ENCODE measurements around the gene YPEL4.

YPEL4 gene

GRCh38 chr11:57647372-57647771 is 2.3 kb downstream of the YPEL4 start:
- TF ChIP-seq CEBPB (IDR thresholded peaks at IDR 0.05) (0 out of 2 replicates have a peak, but pooled peaks have one; percentile 15), TCF12 (IDR thresholded peaks at IDR 0.05; ENCODE audit: low read depth) (0 out of 2 replicates have a peak, but pooled peaks have one; percentile 3), MAX (IDR thresholded peaks at IDR 0.05) (no peak)

- TF ChIP-seq CREB1 (IDR thresholded peaks at IDR 0.05; ENCODE audit: low read depth) (no peak), ZBTB7A (IDR thresholded peaks at IDR 0.05; ENCODE audit: low read depth) (no peak), TCF12 (IDR thresholded peaks at IDR 0.05; ENCODE audit: low read depth) (0 out of 2 replicates have a peak, but pooled peaks have one; percentile 13), FOXM1 (IDR thresholded peaks at IDR 0.05; ENCODE audit: borderline replicate concordance, low read depth) (no peak), EP300 (IDR thresholded peaks at IDR 0.05; ENCODE audit: borderline replicate concordance) (0 out of 2 replicates have a peak, but pooled peaks have one; percentile 9)
Observed at GRCh38 chr11:57646799-57647303, 2.9 kb downstream of the YPEL4 start.

GRCh38 chr11:57646194-57646798 is 3.4 kb downstream of the YPEL4 start:
- TF ChIP-seq EGR1 (IDR thresholded peaks at IDR 0.05) (no peak), TEAD4 (IDR thresholded peaks at IDR 0.05) (no peak), NFIC (IDR thresholded peaks at IDR 0.05) (no peak), REST (IDR thresholded peaks at IDR 0.05; ENCODE audit: low read depth) (no peak), TCF12 (IDR thresholded peaks at IDR 0.05; ENCODE audit: low read depth) (no peak), USF1 (IDR thresholded peaks at IDR 0.05) (no peak), EP300 (IDR thresholded peaks at IDR 0.05; ENCODE audit: borderline replicate concordance) (no peak), RAD21 (IDR thresholded peaks at IDR 0.05; ENCODE audit: low read depth) (no peak), CREB1 (IDR thresholded peaks at IDR 0.05; ENCODE audit: low read depth) (no peak), ZBTB7A (IDR thresholded peaks at IDR 0.05; ENCODE audit: low read depth) (no peak), TAF1 (IDR thresholded peaks at IDR 0.05; ENCODE audit: low read depth) (no peak)

- TF ChIP-seq USF1 (IDR thresholded peaks at IDR 0.05): no peak
- no peak for TF ChIP-seq EGR1 (IDR thresholded peaks at IDR 0.05)
- TF ChIP-seq REST (IDR thresholded peaks at IDR 0.05; ENCODE audit: low read depth): no peak
- TF ChIP-seq MAX (IDR thresholded peaks at IDR 0.05): no peak
- TF ChIP-seq TEAD4 (IDR thresholded peaks at IDR 0.05): no peak
- no peak for TF ChIP-seq RAD21 (IDR thresholded peaks at IDR 0.05; ENCODE audit: low read depth)
- no peak for TF ChIP-seq CREB1 (IDR thresholded peaks at IDR 0.05; ENCODE audit: low read depth)
- no peak for TF ChIP-seq EP300 (IDR thresholded peaks at IDR 0.05; ENCODE audit: borderline replicate concordance)
- no peak for TF ChIP-seq TAF1 (IDR thresholded peaks at IDR 0.05; ENCODE audit: low read depth)
- TF ChIP-seq ZBTB7A (IDR thresholded peaks at IDR 0.05; ENCODE audit: low read depth): no peak
- TF ChIP-seq YY1 (IDR thresholded peaks at IDR 0.05; ENCODE audit: low read depth): no peak
Observed at GRCh38 chr11:57645689-57646085, 4.0 kb downstream of the YPEL4 start.

- TF ChIP-seq TAF1 (IDR thresholded peaks at IDR 0.05; ENCODE audit: low read depth): 0 out of 2 replicates have a peak, but pooled peaks have one; percentile 5
- TF ChIP-seq ZBTB7A (IDR thresholded peaks at IDR 0.05; ENCODE audit: low read depth): no peak
- TF ChIP-seq RAD21 (IDR thresholded peaks at IDR 0.05; ENCODE audit: low read depth): peak; percentile 74
Observed at GRCh38 chr11:57644748-57645688, 4.7 kb downstream of the YPEL4 start.

GRCh38 chr11:57643802-57644201 is 5.9 kb downstream of the YPEL4 start:
- TF ChIP-seq REST (IDR thresholded peaks at IDR 0.05; ENCODE audit: low read depth) (no peak), ZBTB7A (IDR thresholded peaks at IDR 0.05; ENCODE audit: low read depth) (no peak), CEBPB (IDR thresholded peaks at IDR 0.05) (no peak), TAF1 (IDR thresholded peaks at IDR 0.05; ENCODE audit: low read depth) (no peak), NFIC (IDR thresholded peaks at IDR 0.05) (no peak), TEAD4 (IDR thresholded peaks at IDR 0.05) (no peak), MAX (IDR thresholded peaks at IDR 0.05) (no peak), FOXM1 (IDR thresholded peaks at IDR 0.05; ENCODE audit: borderline replicate concordance, low read depth) (no peak), USF1 (IDR thresholded peaks at IDR 0.05) (no peak), TCF12 (IDR thresholded peaks at IDR 0.05; ENCODE audit: low read depth) (no peak), YY1 (IDR thresholded peaks at IDR 0.05; ENCODE audit: low read depth) (no peak), EP300 (IDR thresholded peaks at IDR 0.05; ENCODE audit: borderline replicate concordance) (no peak), CREB1 (IDR thresholded peaks at IDR 0.05; ENCODE audit: low read depth) (no peak), RAD21 (IDR thresholded peaks at IDR 0.05; ENCODE audit: low read depth) (no peak), EGR1 (IDR thresholded peaks at IDR 0.05) (no peak)
